Measurements from ENCODE around the gene OPN1SW.

GRCh38 chr7:128747327-128748079 lies 28.1 kb downstream of the OPN1SW start:
- TF ChIP-seq CTCF (IDR thresholded peaks at IDR 0.05) = no peak
- no peak for TF ChIP-seq POLR2A (IDR thresholded peaks at IDR 0.05)
